ENCODE measurements around the gene CYP4F2.
"Not testable (repeated sequence)": the region's sequence is repeated elsewhere in the genome, so short reads cannot be mapped to it uniquely, and the experiment has no call there.

The CYP4F2 gene

GRCh38 chr19:15897738-15898276 is at the start of gene CYP4F2:
Gene CYP4F2, minus strand, starts transcription at chr19:15898074. Its CDS starts 463 bp downstream, at chr19:15897611.
- DNase-seq (ENCODE audit: low read depth), result no peak

- DNase-seq (ENCODE audit: low read depth), result no peak
Measured at GRCh38 chr19:15945301-15945700, 47.4 kb upstream of the CYP4F2 start.

GRCh38 chr19:15944401-15944800 is 46.5 kb upstream of the CYP4F2 start:
- no peak for DNase-seq (ENCODE audit: low read depth)

- no peak for DNase-seq (ENCODE audit: low read depth)
Measured at GRCh38 chr19:15937771-15938170, 39.9 kb upstream of the CYP4F2 start.

- no peak for DNase-seq (ENCODE audit: low read depth)
Measured at GRCh38 chr19:15936950-15937349, 39.1 kb upstream of the CYP4F2 start.

- no peak for DNase-seq (ENCODE audit: low read depth)
Measured at GRCh38 chr19:15936173-15936572, 38.3 kb upstream of the CYP4F2 start.

GRCh38 chr19:15935167-15935702 is 37.4 kb upstream of the CYP4F2 start:
- no peak for DNase-seq (ENCODE audit: low read depth)

- no peak for DNase-seq (ENCODE audit: low read depth)
Measured at GRCh38 chr19:15934332-15935078, 36.6 kb upstream of the CYP4F2 start, which contains the start of gene CYP4F11. Gene CYP4F11, minus strand, starts transcription at chr19:15934529. Its CDS starts 121 bp downstream, at chr19:15934408.

- not testable (repeated sequence) for DNase-seq (ENCODE audit: low read depth)
Measured at GRCh38 chr19:15933761-15934331, 36.0 kb upstream of the CYP4F2 start.

- DNase-seq (ENCODE audit: low read depth), result no peak
Measured at GRCh38 chr19:15928321-15928720, 30.4 kb upstream of the CYP4F2 start.

- DNase-seq (ENCODE audit: low read depth), result no peak
Measured at GRCh38 chr19:15926484-15926883, 28.6 kb upstream of the CYP4F2 start.

- no peak for DNase-seq (ENCODE audit: low read depth)
Measured at GRCh38 chr19:15923702-15924101, 25.8 kb upstream of the CYP4F2 start.

- no peak for DNase-seq (ENCODE audit: low read depth)
Measured at GRCh38 chr19:15922021-15922420, 24.1 kb upstream of the CYP4F2 start.

- DNase-seq (ENCODE audit: low read depth), result no peak
Measured at GRCh38 chr19:15919243-15919642, 21.4 kb upstream of the CYP4F2 start.

GRCh38 chr19:15915109-15915508 is 17.2 kb upstream of the CYP4F2 start:
- no peak for DNase-seq (ENCODE audit: low read depth)

GRCh38 chr19:15913830-15914229 is 16.0 kb upstream of the CYP4F2 start:
- no peak for DNase-seq (ENCODE audit: low read depth)

GRCh38 chr19:15913384-15913783 is 15.5 kb upstream of the CYP4F2 start:
- no peak for DNase-seq (ENCODE audit: low read depth)

- DNase-seq (ENCODE audit: low read depth), result no peak
Measured at GRCh38 chr19:15911599-15912235, 13.8 kb upstream of the CYP4F2 start.

- no peak for DNase-seq (ENCODE audit: low read depth)
Measured at GRCh38 chr19:15905026-15905425, 7.2 kb upstream of the CYP4F2 start.

- not testable (repeated sequence) for DNase-seq (ENCODE audit: low read depth)
Measured at GRCh38 chr19:15902898-15903297, 5.0 kb upstream of the CYP4F2 start.

- DNase-seq (ENCODE audit: low read depth), result no peak
Measured at GRCh38 chr19:15902254-15902653, 4.4 kb upstream of the CYP4F2 start.

- no peak for DNase-seq (ENCODE audit: low read depth)
Measured at GRCh38 chr19:15900504-15900903, 2.6 kb upstream of the CYP4F2 start.

- DNase-seq (ENCODE audit: low read depth), result not testable (repeated sequence)
Measured at GRCh38 chr19:15900032-15900431, 2.2 kb upstream of the CYP4F2 start.

Data from stimulated activated CD8-positive, alpha-beta memory T cell treated with anti-CD3 and anti-CD28 coated beads, Interleukin-4, amount 100 ng/mL, for 24 hours (primary cell).